LNCaP clone FGC (cell line): ENCODE data around the gene TTC39A.

Experiments
- DNase-seq: peaks from one replicate; pipeline ENCODE4 v3.0.0-alpha.2; 2011; ENCODE audit warnings: low read depth
- H3K4me3 ChIP-seq: 2 replicates; pipeline ENCODE4 v1.5.1; 2011; ENCODE audit warnings: mild to moderate bottlenecking, low read depth, low read length, control low read depth
- CTCF ChIP-seq: IDR thresholded peaks from 2 replicates; pipeline ENCODE4 v1.5.1; 2012; ENCODE audit warnings: mild to moderate bottlenecking; ENCODE audit not compliant: control insufficient read depth, insufficient read depth; ENCODE audit errors: extremely low read depth

The TTC39A gene

GRCh38 chr1:51285055-51285454 is 45.3 kb downstream of the TTC39A start:
- no peak overlapping the region for H3K4me3 ChIP-seq

GRCh38 chr1:51284487-51284954 is 45.8 kb downstream of the TTC39A start:
- DNase-seq: no peak
- TF ChIP-seq CTCF: no peak

More at GRCh38 chr1:51285055-51285454, 45.3 kb downstream of the TTC39A start:
- DNase-seq: no peak
- TF ChIP-seq CTCF: no peak

GRCh38 chr1:51283979-51284378 is 46.4 kb downstream of the TTC39A start:
- no peak overlapping the region for H3K4me3 ChIP-seq
- TF ChIP-seq CTCF: no peak

More at GRCh38 chr1:51284487-51284954, 45.8 kb downstream of the TTC39A start:
- H3K4me3 ChIP-seq: no peak overlapping the region

GRCh38 chr1:51282605-51283004 is 47.8 kb downstream of the TTC39A start:
- TF ChIP-seq CTCF: no peak
- no peak for DNase-seq
- H3K4me3 ChIP-seq: no peak overlapping the region

More at GRCh38 chr1:51283979-51284378, 46.4 kb downstream of the TTC39A start:
- DNase-seq: no peak

GRCh38 chr1:51281807-51282206 is 48.6 kb downstream of the TTC39A start:
- TF ChIP-seq CTCF: no peak
- no peak overlapping the region for H3K4me3 ChIP-seq
- DNase-seq: no peak

GRCh38 chr1:51280321-51280978 is 49.9 kb downstream of the TTC39A start:
- no peak overlapping the region for H3K4me3 ChIP-seq
- TF ChIP-seq CTCF: no peak
- no peak for DNase-seq

- no peak for TF ChIP-seq CTCF
- H3K4me3 ChIP-seq: no peak overlapping the region
- DNase-seq: no peak
Measured at GRCh38 chr1:51276286-51276685, 54.1 kb downstream of the TTC39A start.
